HG02759 (cell line): Measurements from ENCODE around the gene TGFBR3L.
"Not testable (repeated sequence)": the region's sequence is repeated elsewhere in the genome, so short reads cannot be mapped to it uniquely, and the experiment has no call there.

Experiments
- ATAC-seq: cut with Tn5 transposase; IDR thresholded peaks from one replicate; pipeline ENCODE4 v1.9.1; 2021; ENCODE audit warnings: mild to moderate bottlenecking, moderate library complexity; ENCODE audit not compliant: unreplicated experiment

The TGFBR3L gene

GRCh38 chr19:7947939-7948338, 33.3 kb downstream of the TGFBR3L start:
- no peak for ATAC-seq

GRCh38 chr19:7953060-7953459, 38.4 kb downstream of the TGFBR3L start:
- ATAC-seq: no peak

GRCh38 chr19:7953576-7953975, 38.9 kb downstream of the TGFBR3L start:
- no peak for ATAC-seq

- no peak for ATAC-seq
Measured at GRCh38 chr19:7955696-7956095, 41.1 kb downstream of the TGFBR3L start.

- ATAC-seq: no peak
Measured at GRCh38 chr19:7959211-7959610, 44.6 kb downstream of the TGFBR3L start.

GRCh38 chr19:7961082-7961481, 46.5 kb downstream of the TGFBR3L start:
- ATAC-seq: not testable (repeated sequence)

- ATAC-seq: no peak
Measured at GRCh38 chr19:7961920-7962626, 47.4 kb downstream of the TGFBR3L start.

GRCh38 chr19:7962644-7963268, 48.1 kb downstream of the TGFBR3L start:
- no peak for ATAC-seq

GRCh38 chr19:7963566-7963965, 48.9 kb downstream of the TGFBR3L start:
- ATAC-seq: no peak

- ATAC-seq: no peak
Measured at GRCh38 chr19:7965259-7965841, 50.7 kb downstream of the TGFBR3L start.

- ATAC-seq: no peak
Measured at GRCh38 chr19:7965921-7966665, 51.5 kb downstream of the TGFBR3L start.

- ATAC-seq: no peak
Measured at GRCh38 chr19:7968008-7968795, 53.6 kb downstream of the TGFBR3L start.
